SU-DHL-6 (cell line): ENCODE data around the gene ZNF195.
"Not testable (repeated sequence)": the region's sequence is repeated elsewhere in the genome, so short reads cannot be mapped to it uniquely, and the experiment has no call there.

Experiments
- H2AFZ ChIP-seq: fragments of 200-600 bp; sonication (generic); 2 replicates; pipeline ENCODE4 v1.6.1; 2014; ENCODE audit warnings: low read depth, mild to moderate bottlenecking, moderate library complexity, mixed read lengths, antibody characterized with exemption, low read length; ENCODE audit not compliant: severe bottlenecking
- H3F3A ChIP-seq: fragments of 200-600 bp; shearing (Covaris generic); 2 replicates; pipeline ENCODE4 v1.6.0; 2016; ENCODE audit warnings: antibody characterized with exemption, mild to moderate bottlenecking; ENCODE audit not compliant: insufficient read depth
- H3K27ac ChIP-seq: fragments of 200-600 bp; sonication (generic); 2 replicates; pipeline ENCODE4 v1.5.1; 2016; ENCODE audit warnings: low read depth, mild to moderate bottlenecking, low read length, moderate library complexity, mixed read lengths
- H3K27me3 ChIP-seq: fragments of 200-600 bp; sonication (generic), shearing (Covaris generic); 2 replicates; pipeline ENCODE4 v1.6.0; 2014; ENCODE audit warnings: mild to moderate bottlenecking, low read length
- H3K36me3 ChIP-seq: fragments of 200-600 bp; sonication (generic); 2 replicates; pipeline ENCODE4 v1.6.1; 2014; ENCODE audit warnings: mild to moderate bottlenecking, low read length, mixed read lengths
- H3K4me2 ChIP-seq: fragments of 300-600, 200-600 bp; shearing (Covaris generic), sonication (generic); 2 replicates; pipeline ENCODE4 v1.6.0; 2014; ENCODE audit warnings: low read length, low read depth, mild to moderate bottlenecking; ENCODE audit not compliant: poor library complexity, severe bottlenecking
- H3K4me3 ChIP-seq: fragments of 200-600 bp; sonication (generic); 2 replicates; pipeline ENCODE4 v1.5.1; 2014; ENCODE audit warnings: antibody characterized with exemption, low read length, mild to moderate bottlenecking, mixed read lengths; ENCODE audit not compliant: insufficient read depth, poor library complexity, severe bottlenecking
- H3K79me2 ChIP-seq: fragments of 200-600 bp; sonication (generic); 2 replicates; pipeline ENCODE4 v1.6.1; 2014; ENCODE audit warnings: mild to moderate bottlenecking, low read length, moderate library complexity; ENCODE audit not compliant: insufficient read depth
- H3K9ac ChIP-seq: fragments of 200-600 bp; sonication (generic); 2 replicates; pipeline ENCODE4 v1.7.0; 2014; ENCODE audit warnings: mild to moderate bottlenecking, low read length
- H3K9me2 ChIP-seq: fragments of 200-600 bp; sonication (generic); replicated peaks from 2 replicates; pipeline ENCODE4 v1.6.1; 2014; ENCODE audit warnings: low read length; ENCODE audit not compliant: insufficient read depth
- H3K9me3 ChIP-seq: fragments of 200-600 bp; sonication (generic); 2 replicates; pipeline ENCODE4 v1.6.1; 2014; ENCODE audit warnings: low read length, mixed read lengths; ENCODE audit not compliant: insufficient read depth
- H4K20me1 ChIP-seq: fragments of 200-600 bp; sonication (generic); 2 replicates; pipeline ENCODE4 v1.6.1; 2014; ENCODE audit warnings: low read depth, mild to moderate bottlenecking, antibody characterized with exemption, low read length, moderate library complexity, mixed read lengths

Gene ZNF195

GRCh38 chr11:3402861-3403250 lies 23.9 kb upstream of the ZNF195 start:
- H3K9ac ChIP-seq, H4K20me1 ChIP-seq, H3K9me3 ChIP-seq, H2AFZ ChIP-seq, H3K4me3 ChIP-seq, H3K27ac ChIP-seq, H3K36me3 ChIP-seq, H3F3A ChIP-seq, H3K4me2 ChIP-seq, H3K27me3 ChIP-seq, H3K9me2 ChIP-seq, H3K79me2 ChIP-seq: not testable (repeated sequence)

- not testable (repeated sequence) for H3K4me2 ChIP-seq, H3K4me3 ChIP-seq, H3K36me3 ChIP-seq, H3K27ac ChIP-seq, H3K79me2 ChIP-seq, H3F3A ChIP-seq, H3K9ac ChIP-seq, H3K9me3 ChIP-seq, H3K27me3 ChIP-seq, H2AFZ ChIP-seq, H3K9me2 ChIP-seq, H4K20me1 ChIP-seq
These were observed 23.4 kb upstream of the ZNF195 start for GRCh38 chr11:3402181-3402860.

GRCh38 chr11:3401052-3401451 lies 22.1 kb upstream of the ZNF195 start:
- H3K9ac ChIP-seq, H3K9me3 ChIP-seq, H3K27me3 ChIP-seq, H3F3A ChIP-seq, H2AFZ ChIP-seq, H3K36me3 ChIP-seq, H3K27ac ChIP-seq, H3K4me2 ChIP-seq, H3K9me2 ChIP-seq, H4K20me1 ChIP-seq, H3K79me2 ChIP-seq, H3K4me3 ChIP-seq: not testable (repeated sequence)

GRCh38 chr11:3398509-3398908 lies 19.6 kb upstream of the ZNF195 start:
- H3K79me2 ChIP-seq, H4K20me1 ChIP-seq, H3K9me2 ChIP-seq, H3F3A ChIP-seq, H3K36me3 ChIP-seq, H2AFZ ChIP-seq, H3K9me3 ChIP-seq, H3K4me2 ChIP-seq, H3K9ac ChIP-seq, H3K27ac ChIP-seq, H3K27me3 ChIP-seq, H3K4me3 ChIP-seq: not testable (repeated sequence)

GRCh38 chr11:3398106-3398505 lies 19.2 kb upstream of the ZNF195 start:
- H3K27me3 ChIP-seq, H3K9me3 ChIP-seq, H3F3A ChIP-seq, H3K9me2 ChIP-seq, H3K4me3 ChIP-seq, H3K4me2 ChIP-seq, H3K79me2 ChIP-seq, H3K9ac ChIP-seq, H3K27ac ChIP-seq, H3K36me3 ChIP-seq, H4K20me1 ChIP-seq, H2AFZ ChIP-seq: not testable (repeated sequence)

GRCh38 chr11:3397210-3397609 lies 18.3 kb upstream of the ZNF195 start:
- not testable (repeated sequence) for H3K27ac ChIP-seq, H2AFZ ChIP-seq, H3K4me3 ChIP-seq

GRCh38 chr11:3395468-3395867 lies 16.5 kb upstream of the ZNF195 start:
- H3K9me3 ChIP-seq, H3K27me3 ChIP-seq, H2AFZ ChIP-seq, H3K4me3 ChIP-seq, H3K9me2 ChIP-seq, H3K9ac ChIP-seq, H4K20me1 ChIP-seq, H3K79me2 ChIP-seq, H3K36me3 ChIP-seq, H3K27ac ChIP-seq, H3F3A ChIP-seq, H3K4me2 ChIP-seq: not testable (repeated sequence)

More at GRCh38 chr11:3397210-3397609, 18.3 kb upstream of the ZNF195 start:
- not testable (repeated sequence) for H3F3A ChIP-seq, H3K9me2 ChIP-seq, H3K4me2 ChIP-seq, H3K9me3 ChIP-seq, H3K9ac ChIP-seq, H4K20me1 ChIP-seq, H3K79me2 ChIP-seq, H3K36me3 ChIP-seq, H3K27me3 ChIP-seq

GRCh38 chr11:3394956-3395355 lies 16.0 kb upstream of the ZNF195 start:
- not testable (repeated sequence) for H3F3A ChIP-seq, H2AFZ ChIP-seq, H3K27ac ChIP-seq, H3K9me2 ChIP-seq, H3K9ac ChIP-seq, H3K4me2 ChIP-seq, H3K79me2 ChIP-seq, H3K36me3 ChIP-seq, H3K9me3 ChIP-seq, H3K4me3 ChIP-seq, H3K27me3 ChIP-seq, H4K20me1 ChIP-seq
